Karpas-422 (cell line): Measurements from ENCODE around the gene ZNF774. TPM values are rescaled to one million over a fixed set of nuclear protein-coding genes. Genes with fewer than 3 reads are reported as not detected.
A peak's percentile ranks its signal among the peaks of the same experiment; 100 is the strongest.

Experiments
- DNase-seq: peaks from one replicate; pipeline ENCODE4 v3.0.0-alpha.2; 2015
- H2AFZ ChIP-seq: fragments of 200-600 bp; sonication (generic); 2 replicates; pipeline ENCODE4 v1.6.1; 2014; ENCODE audit warnings: antibody characterized with exemption, low read length, mixed read lengths
- H3K27ac ChIP-seq: fragments of 200-600 bp; sonication (generic); 2 replicates; pipeline ENCODE4 v1.5.1; 2014; ENCODE audit warnings: mild to moderate bottlenecking, low read length, moderate library complexity
- H3K27me3 ChIP-seq: fragments of 200-600 bp; sonication (generic); 2 replicates; pipeline ENCODE4 v1.6.1; 2014; ENCODE audit warnings: low read length, mixed read lengths
- H3K36me3 ChIP-seq: fragments of 200-600 bp; sonication (generic); 2 replicates; pipeline ENCODE4 v1.6.1; 2014; ENCODE audit warnings: low read length, mixed read lengths; ENCODE audit not compliant: insufficient read depth
- H3K4me1 ChIP-seq: fragments of 200-600 bp; sonication (generic); 2 replicates; pipeline ENCODE4 v1.6.1; 2014; ENCODE audit warnings: mild to moderate bottlenecking, low read length, mixed read lengths
- H3K4me2 ChIP-seq: fragments of 200-600 bp; sonication (generic); 2 replicates; pipeline ENCODE4 v1.6.1; 2014; ENCODE audit warnings: low read length, low read depth, mild to moderate bottlenecking; ENCODE audit not compliant: poor library complexity, severe bottlenecking
- H3K4me3 ChIP-seq: fragments of 200-600 bp; sonication (generic); 2 replicates; pipeline ENCODE4 v1.5.1; 2014; ENCODE audit warnings: mild to moderate bottlenecking, antibody characterized with exemption, low read length, mixed read lengths
- H3K79me2 ChIP-seq: fragments of 200-600 bp; sonication (generic); 2 replicates; pipeline ENCODE4 v1.6.1; 2014; ENCODE audit warnings: mild to moderate bottlenecking, low read length, mixed read lengths
- H3K9ac ChIP-seq: fragments of 200-600 bp; sonication (generic); 2 replicates; pipeline ENCODE4 v1.6.0; 2014; ENCODE audit warnings: low read length
- H3K9me2 ChIP-seq: fragments of 200-600 bp; sonication (generic), shearing (Covaris generic); replicated peaks from 2 replicates; pipeline ENCODE4 v1.6.0; 2014; ENCODE audit warnings: mild to moderate bottlenecking, low read length, moderate library complexity; ENCODE audit not compliant: insufficient read depth
- H3K9me3 ChIP-seq: fragments of 300-700, 200-600 bp; sonication (generic); 2 replicates; pipeline ENCODE4 v1.6.1; 2014; ENCODE audit warnings: low read length, mixed read lengths
- H4K20me1 ChIP-seq: fragments of 200-600 bp; sonication (generic); 2 replicates; pipeline ENCODE4 v1.6.1; 2014; ENCODE audit warnings: mild to moderate bottlenecking, antibody characterized with exemption, low read length, low read depth; ENCODE audit not compliant: insufficient read depth
- total RNA-seq: library from RNA; depleted of rRNA; stranded (reverse); fragments of >200 nt; shearing (Covaris generic); gene quantifications from 2 replicates; pipeline ENCODE4 v1.2.3, GENCODE V29; 2014; ENCODE audit warnings: low replicate concordance

Gene ZNF774
- total RNA-seq, 1 experiment from 2014 or later = 0.34 TPM

GRCh38 chr15:90364251-90364650, 12.2 kb downstream of the ZNF774 start:
- Histone ChIP-seq H4K20me1 (no peaks in the 10 kb centered on the region), H3K4me1 (no peaks in the 10 kb centered on the region), H3K9me3 (no peaks in the 10 kb centered on the region), H3K36me3 (no peaks in the 10 kb centered on the region), H3K9ac (no peak overlapping the region), H3K27ac (no peak overlapping the region), H3K9me2 (no peaks in the 10 kb centered on the region), H3K4me3 (no peak overlapping the region), H3K4me2 (no peak overlapping the region), H3K27me3 (no peaks in the 10 kb centered on the region), H3K79me2 (no peaks in the 10 kb centered on the region), H2AFZ (no peak overlapping the region)
- DNase-seq = no peak

GRCh38 chr15:90365414-90366055, 13.5 kb downstream of the ZNF774 start:
- H3K9me2 ChIP-seq = no peaks in the 10 kb centered on the region
- H3K27me3 ChIP-seq = no peaks in the 10 kb centered on the region
- no peaks in the 10 kb centered on the region for H3K9me3 ChIP-seq
- H4K20me1 ChIP-seq = no peaks in the 10 kb centered on the region
- no peaks in the 10 kb centered on the region for H3K36me3 ChIP-seq
- no peak overlapping the region for H3K4me2 ChIP-seq
- H3K79me2 ChIP-seq = no peaks in the 10 kb centered on the region
- no peak overlapping the region for H3K4me3 ChIP-seq
- H3K9ac ChIP-seq = no peak overlapping the region
- no peaks in the 10 kb centered on the region for H3K4me1 ChIP-seq
- no peak overlapping the region for H3K27ac ChIP-seq
- DNase-seq = no peak
- H2AFZ ChIP-seq = no peak overlapping the region

- H3K4me3 ChIP-seq = no peak overlapping the region
- H4K20me1 ChIP-seq = no peaks in the 10 kb centered on the region
- no peak overlapping the region for H3K27ac ChIP-seq
- no peaks in the 10 kb centered on the region for H3K4me1 ChIP-seq
- H3K36me3 ChIP-seq = no peaks in the 10 kb centered on the region
- H3K79me2 ChIP-seq = no peaks in the 10 kb centered on the region
- no peak overlapping the region for H2AFZ ChIP-seq
- no peaks in the 10 kb centered on the region for H3K9me3 ChIP-seq
- H3K27me3 ChIP-seq = no peaks in the 10 kb centered on the region
- no peak overlapping the region for H3K9ac ChIP-seq
- no peak overlapping the region for H3K4me2 ChIP-seq
- no peaks in the 10 kb centered on the region for H3K9me2 ChIP-seq
- no peak for DNase-seq
Observed at GRCh38 chr15:90367576-90367975, 15.5 kb downstream of the ZNF774 start.

GRCh38 chr15:90375071-90375470, 23.0 kb downstream of the ZNF774 start:
- no peak overlapping the region for H3K4me3 ChIP-seq
- no peak overlapping the region for H3K27ac ChIP-seq
- H3K9me3 ChIP-seq = peaks cover 9% of the 10 kb centered on the region
- peak; percentile 27 for DNase-seq
- no peaks in the 10 kb centered on the region for H3K36me3 ChIP-seq
- no peaks in the 10 kb centered on the region for H3K4me1 ChIP-seq
- no peaks in the 10 kb centered on the region for H3K9me2 ChIP-seq
- no peaks in the 10 kb centered on the region for H3K79me2 ChIP-seq
- no peaks in the 10 kb centered on the region for H3K27me3 ChIP-seq
- no peak overlapping the region for H3K4me2 ChIP-seq
- no peaks in the 10 kb centered on the region for H4K20me1 ChIP-seq
- H3K9ac ChIP-seq = no peak overlapping the region
- H2AFZ ChIP-seq = no peak overlapping the region

- Histone ChIP-seq H3K27ac (no peak overlapping the region), H3K4me3 (no peak overlapping the region), H3K36me3 (no peaks in the 10 kb centered on the region), H3K4me2 (no peak overlapping the region), H3K79me2 (no peaks in the 10 kb centered on the region), H3K27me3 (no peaks in the 10 kb centered on the region), H2AFZ (peak overlapping the region; percentile 69; the same call in 1 of the 2 replicates), H3K9me2 (no peaks in the 10 kb centered on the region), H3K9ac (no peak overlapping the region), H4K20me1 (no peaks in the 10 kb centered on the region), H3K9me3 (peaks cover 9% of the 10 kb centered on the region), H3K4me1 (no peaks in the 10 kb centered on the region)
- DNase-seq = no peak
Observed at GRCh38 chr15:90376789-90377188, 24.7 kb downstream of the ZNF774 start.

- Histone ChIP-seq H3K79me2 (no peaks in the 10 kb centered on the region), H3K9me3 (peaks cover 9% of the 10 kb centered on the region), H3K36me3 (no peaks in the 10 kb centered on the region), H3K4me1 (no peaks in the 10 kb centered on the region), H3K9ac (no peak overlapping the region), H3K27me3 (no peaks in the 10 kb centered on the region), H2AFZ (no peak overlapping the region), H3K27ac (no peak overlapping the region), H3K4me3 (no peak overlapping the region), H3K4me2 (no peak overlapping the region), H3K9me2 (no peaks in the 10 kb centered on the region), H4K20me1 (no peaks in the 10 kb centered on the region)
- peak; percentile 34 for DNase-seq
Observed at GRCh38 chr15:90379263-90379662, 27.2 kb downstream of the ZNF774 start.

- Histone ChIP-seq H3K9ac (no peak overlapping the region), H3K36me3 (no peaks in the 10 kb centered on the region), H3K27ac (no peak overlapping the region), H4K20me1 (no peaks in the 10 kb centered on the region), H2AFZ (no peak overlapping the region), H3K4me1 (no peaks in the 10 kb centered on the region), H3K79me2 (no peaks in the 10 kb centered on the region), H3K9me3 (peaks cover 9% of the 10 kb centered on the region), H3K9me2 (no peaks in the 10 kb centered on the region), H3K4me2 (no peak overlapping the region), H3K27me3 (no peaks in the 10 kb centered on the region), H3K4me3 (no peak overlapping the region)
- peak; percentile 36 for DNase-seq
Observed at GRCh38 chr15:90381515-90381914, 29.4 kb downstream of the ZNF774 start.

- Histone ChIP-seq H3K36me3 (no peaks in the 10 kb centered on the region), H3K4me2 (no peak overlapping the region), H3K27ac (no peak overlapping the region)
Observed at GRCh38 chr15:90382320-90382719, 30.2 kb downstream of the ZNF774 start.

More at GRCh38 chr15:90382320-90382719, 30.2 kb downstream of the ZNF774 start:
- DNase-seq = peak; percentile 36
- Histone ChIP-seq H3K79me2 (no peaks in the 10 kb centered on the region), H4K20me1 (no peaks in the 10 kb centered on the region), H3K9me3 (peaks cover 9% of the 10 kb centered on the region), H3K27me3 (no peaks in the 10 kb centered on the region), H3K9ac (no peak overlapping the region), H3K4me3 (no peak overlapping the region), H3K4me1 (peaks cover under 1% of the 10 kb centered on the region; the same call in 1 of the 2 replicates), H3K9me2 (no peaks in the 10 kb centered on the region), H2AFZ (no peak overlapping the region)
